Neural progenitor cell (in vitro differentiated cells): Measurements from ENCODE around the gene WDR37.

Source experiments
- EZH2 ChIP-seq: fragments of 200-600 bp; sonication (generic); IDR thresholded peaks from 2 replicates; pipeline ENCODE4 v1.6.1; 2017; ENCODE audit warnings: antibody characterized with exemption, mild to moderate bottlenecking, moderate library complexity
- TF ChIP-seq, protein P1 (sequence below): fragments of 200-600 bp; sonication (generic); IDR thresholded peaks from 2 replicates; pipeline ENCODE4 v1.5.1; 2017; ENCODE audit warnings: antibody characterized with exemption, mild to moderate bottlenecking

- TF ChIP-seq, protein P1, sequence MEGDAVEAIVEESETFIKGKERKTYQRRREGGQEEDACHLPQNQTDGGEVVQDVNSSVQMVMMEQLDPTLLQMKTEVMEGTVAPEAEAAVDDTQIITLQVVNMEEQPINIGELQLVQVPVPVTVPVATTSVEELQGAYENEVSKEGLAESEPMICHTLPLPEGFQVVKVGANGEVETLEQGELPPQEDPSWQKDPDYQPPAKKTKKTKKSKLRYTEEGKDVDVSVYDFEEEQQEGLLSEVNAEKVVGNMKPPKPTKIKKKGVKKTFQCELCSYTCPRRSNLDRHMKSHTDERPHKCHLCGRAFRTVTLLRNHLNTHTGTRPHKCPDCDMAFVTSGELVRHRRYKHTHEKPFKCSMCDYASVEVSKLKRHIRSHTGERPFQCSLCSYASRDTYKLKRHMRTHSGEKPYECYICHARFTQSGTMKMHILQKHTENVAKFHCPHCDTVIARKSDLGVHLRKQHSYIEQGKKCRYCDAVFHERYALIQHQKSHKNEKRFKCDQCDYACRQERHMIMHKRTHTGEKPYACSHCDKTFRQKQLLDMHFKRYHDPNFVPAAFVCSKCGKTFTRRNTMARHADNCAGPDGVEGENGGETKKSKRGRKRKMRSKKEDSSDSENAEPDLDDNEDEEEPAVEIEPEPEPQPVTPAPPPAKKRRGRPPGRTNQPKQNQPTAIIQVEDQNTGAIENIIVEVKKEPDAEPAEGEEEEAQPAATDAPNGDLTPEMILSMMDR: no peak
- no peak for TF ChIP-seq EZH2
Observed at GRCh38 chr10:1056326-1057105, at the start of gene WDR37.
